Coronary artery (tissue), 2 donors: ENCODE results near the gene CREB3L4.

ENCODE experiments used
- DNase-seq: peaks from one replicate; pipeline ENCODE4 v3.0.0-alpha.2; 2017; ENCODE audit warnings: low spot score
- H3K27ac ChIP-seq, 2 donors: fragments of 200-600 bp; sonication (generic); one replicate each; pipeline ENCODE4 v1.5.1; 2016 to 2019
- H3K4me3 ChIP-seq: fragments of 200-600 bp; sonication (generic); 2 replicates; pipeline ENCODE4 v1.5.1; 2016; ENCODE audit warnings: mild to moderate bottlenecking, moderate library complexity
- CTCF ChIP-seq: fragments of 200-600 bp; sonication (generic); IDR thresholded peaks from one replicate; pipeline ENCODE4 v1.5.1; 2019; ENCODE audit warnings: antibody characterized with exemption

Gene CREB3L4

GRCh38 chr1:153938996-153939395 is 28.7 kb upstream of the CREB3L4 start:
- H3K27ac ChIP-seq = no peak overlapping the region
- peak; percentile 35 for DNase-seq
- no peak for TF ChIP-seq CTCF
- no peak overlapping the region for H3K4me3 ChIP-seq

GRCh38 chr1:153939476-153939875 is 28.2 kb upstream of the CREB3L4 start:
- Histone ChIP-seq H3K4me3 (no peak overlapping the region), H3K27ac (no peak overlapping the region)
- no peak for TF ChIP-seq CTCF
- DNase-seq = no peak

GRCh38 chr1:153940756-153941155 is 26.9 kb upstream of the CREB3L4 start:
- H3K27ac ChIP-seq = no peak overlapping the region
- no peak for TF ChIP-seq CTCF
- no peak for DNase-seq

GRCh38 chr1:153941826-153942725 is 25.6 kb upstream of the CREB3L4 start:
- no peak for TF ChIP-seq CTCF
- no peak overlapping the region for H3K27ac ChIP-seq
- H3K4me3 ChIP-seq = no peak overlapping the region
- no peak for DNase-seq

More at GRCh38 chr1:153940756-153941155, 26.9 kb upstream of the CREB3L4 start:
- no peak overlapping the region for H3K4me3 ChIP-seq

- TF ChIP-seq CTCF = no peak
- no peak overlapping the region for H3K4me3 ChIP-seq
- no peak overlapping the region for H3K27ac ChIP-seq
- no peak for DNase-seq
Observed at GRCh38 chr1:153942766-153943549, 24.7 kb upstream of the CREB3L4 start.

- TF ChIP-seq CTCF = no peak
- peak overlapping the region; percentile 89 for H3K4me3 ChIP-seq
- H3K27ac ChIP-seq = peak overlapping the region; percentile 97 to 98
- no peak for DNase-seq
Observed at GRCh38 chr1:153944005-153944826, 23.5 kb upstream of the CREB3L4 start.
